OCI-LY1 (cell line): ENCODE results near the gene UGT1A9.
"Not testable (repeated sequence)": the region's sequence is repeated elsewhere in the genome, so short reads cannot be mapped to it uniquely, and the experiment has no call there.

ENCODE experiments used
- H2AFZ ChIP-seq: fragments of 200-600 bp; sonication (generic), shearing (Covaris generic); 2 replicates; pipeline ENCODE4 v1.6.0; 2014; ENCODE audit warnings: antibody characterized with exemption, mild to moderate bottlenecking, low read length
- H3F3A ChIP-seq: fragments of 200-600 bp; sonication (generic), shearing (Covaris generic); 2 replicates; pipeline ENCODE4 v1.6.0; 2014; ENCODE audit warnings: mild to moderate bottlenecking, antibody characterized with exemption, low read length, moderate library complexity; ENCODE audit not compliant: insufficient read depth
- H3K27ac ChIP-seq: fragments of 200-600 bp; sonication (generic); 2 replicates; pipeline ENCODE4 v1.5.1; 2014; ENCODE audit warnings: low read length, mixed run types, mild to moderate bottlenecking, low read depth; ENCODE audit not compliant: poor library complexity, severe bottlenecking
- H3K27me3 ChIP-seq: fragments of 200-600 bp; sonication (generic); 2 replicates; pipeline ENCODE4 v1.6.0; 2014; ENCODE audit warnings: antibody characterized with exemption, mild to moderate bottlenecking, low read length, moderate library complexity; ENCODE audit not compliant: insufficient read depth
- H3K36me3 ChIP-seq: fragments of 200-600 bp; sonication (generic); 2 replicates; pipeline ENCODE4 v1.6.1; 2014; ENCODE audit warnings: mild to moderate bottlenecking, antibody characterized with exemption, low read length, moderate library complexity, mixed read lengths; ENCODE audit not compliant: insufficient read depth
- H3K4me1 ChIP-seq: fragments of 200-600 bp; sonication (generic); 2 replicates; pipeline ENCODE4 v1.5.1; 2014; ENCODE audit warnings: mild to moderate bottlenecking, low read length, moderate library complexity; ENCODE audit not compliant: insufficient read depth, severe bottlenecking
- H3K4me2 ChIP-seq: fragments of 200-600 bp; sonication (generic), shearing (Covaris generic); 2 replicates; pipeline ENCODE4 v1.6.1; 2014; ENCODE audit warnings: low read length
- H3K4me3 ChIP-seq: fragments of 200-600 bp; sonication (generic); 2 replicates; pipeline ENCODE4 v1.5.1; 2014; ENCODE audit warnings: low read length, low read depth, mild to moderate bottlenecking, mixed read lengths; ENCODE audit not compliant: poor library complexity, severe bottlenecking
- H3K79me2 ChIP-seq: fragments of 200-600 bp; shearing (Covaris generic); 2 replicates; pipeline ENCODE4 v1.6.1; 2016; ENCODE audit warnings: mixed run types, low read length, mixed read lengths; ENCODE audit not compliant: insufficient read depth
- H3K9ac ChIP-seq: fragments of 200-600 bp; sonication (generic), shearing (Covaris generic); 2 replicates; pipeline ENCODE4 v1.6.1; 2014; ENCODE audit warnings: mild to moderate bottlenecking, low read length, mixed read lengths
- H3K9me2 ChIP-seq: fragments of 200-600 bp; sonication (generic), shearing (Covaris generic); 2 replicates; pipeline ENCODE4 v1.6.1; 2014; ENCODE audit warnings: low read depth, mild to moderate bottlenecking, low read length, mixed read lengths
- H3K9me3 ChIP-seq: fragments of 200-600 bp; shearing (Covaris generic); 2 replicates; pipeline ENCODE4 v1.6.1; 2014; ENCODE audit warnings: low read length, mixed read lengths
- H4K20me1 ChIP-seq: fragments of 200-600 bp; sonication (generic), shearing (Covaris generic); 2 replicates; pipeline ENCODE4 v1.6.0; 2016; ENCODE audit warnings: mild to moderate bottlenecking, low read length; ENCODE audit not compliant: insufficient read depth
- EZH2 ChIP-seq: fragments of 200-600 bp; sonication (generic), shearing (Covaris generic); IDR thresholded peaks from 2 replicates; pipeline ENCODE4 v1.8.0; 2017; ENCODE audit warnings: borderline replicate concordance, mixed run types, mild to moderate bottlenecking, antibody characterized with exemption, low read length, moderate library complexity, mixed read lengths
- TF ChIP-seq, protein P1 (sequence below): fragments of 200-600 bp; sonication (generic), shearing (Covaris generic); IDR thresholded peaks from 2 replicates; pipeline ENCODE4 v1.5.1; 2017; ENCODE audit warnings: mild to moderate bottlenecking, antibody characterized with exemption, low read length, moderate library complexity, mixed read lengths

The UGT1A9 gene

DNA sequence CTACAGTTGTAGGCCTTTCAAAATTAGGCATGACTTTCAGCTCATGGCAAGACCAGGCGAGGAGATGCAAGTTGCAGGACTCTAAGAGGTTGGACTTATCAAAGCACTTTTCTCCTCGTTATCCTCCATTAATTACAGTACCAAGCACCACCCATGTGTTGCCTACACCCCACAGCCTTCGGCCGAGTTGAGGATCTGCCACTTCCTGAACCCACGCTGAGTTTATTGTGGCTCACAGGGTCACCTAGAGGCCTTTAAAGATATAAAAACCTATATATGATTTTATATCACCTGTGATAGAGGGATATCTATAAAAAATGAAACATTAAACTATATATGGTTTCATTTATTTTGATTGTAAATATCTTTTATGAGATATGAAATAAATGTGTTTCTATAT is 32.9 kb upstream of the UGT1A9 start:
- Histone ChIP-seq H3K4me1 (peaks cover 6% of the 10 kb centered on the region), H3K4me3 (no peak overlapping the region), H3K27me3 (no peaks in the 10 kb centered on the region), H3K36me3 (no peaks in the 10 kb centered on the region; the same call in 1 of the 2 replicates), H3K27ac (no peak overlapping the region), H4K20me1 (no peaks in the 10 kb centered on the region), H3K4me2 (no peak overlapping the region), H2AFZ (no peak overlapping the region), H3K79me2 (no peaks in the 10 kb centered on the region), H3K9me3 (no peaks in the 10 kb centered on the region), H3F3A (no peaks in the 10 kb centered on the region), H3K9ac (no peak overlapping the region), H3K9me2 (no peaks in the 10 kb centered on the region)
- TF ChIP-seq EZH2, result no peak
- TF ChIP-seq, protein P1, sequence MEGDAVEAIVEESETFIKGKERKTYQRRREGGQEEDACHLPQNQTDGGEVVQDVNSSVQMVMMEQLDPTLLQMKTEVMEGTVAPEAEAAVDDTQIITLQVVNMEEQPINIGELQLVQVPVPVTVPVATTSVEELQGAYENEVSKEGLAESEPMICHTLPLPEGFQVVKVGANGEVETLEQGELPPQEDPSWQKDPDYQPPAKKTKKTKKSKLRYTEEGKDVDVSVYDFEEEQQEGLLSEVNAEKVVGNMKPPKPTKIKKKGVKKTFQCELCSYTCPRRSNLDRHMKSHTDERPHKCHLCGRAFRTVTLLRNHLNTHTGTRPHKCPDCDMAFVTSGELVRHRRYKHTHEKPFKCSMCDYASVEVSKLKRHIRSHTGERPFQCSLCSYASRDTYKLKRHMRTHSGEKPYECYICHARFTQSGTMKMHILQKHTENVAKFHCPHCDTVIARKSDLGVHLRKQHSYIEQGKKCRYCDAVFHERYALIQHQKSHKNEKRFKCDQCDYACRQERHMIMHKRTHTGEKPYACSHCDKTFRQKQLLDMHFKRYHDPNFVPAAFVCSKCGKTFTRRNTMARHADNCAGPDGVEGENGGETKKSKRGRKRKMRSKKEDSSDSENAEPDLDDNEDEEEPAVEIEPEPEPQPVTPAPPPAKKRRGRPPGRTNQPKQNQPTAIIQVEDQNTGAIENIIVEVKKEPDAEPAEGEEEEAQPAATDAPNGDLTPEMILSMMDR, result peak; percentile 19; the same call in 1 of the 2 replicates

DNA sequence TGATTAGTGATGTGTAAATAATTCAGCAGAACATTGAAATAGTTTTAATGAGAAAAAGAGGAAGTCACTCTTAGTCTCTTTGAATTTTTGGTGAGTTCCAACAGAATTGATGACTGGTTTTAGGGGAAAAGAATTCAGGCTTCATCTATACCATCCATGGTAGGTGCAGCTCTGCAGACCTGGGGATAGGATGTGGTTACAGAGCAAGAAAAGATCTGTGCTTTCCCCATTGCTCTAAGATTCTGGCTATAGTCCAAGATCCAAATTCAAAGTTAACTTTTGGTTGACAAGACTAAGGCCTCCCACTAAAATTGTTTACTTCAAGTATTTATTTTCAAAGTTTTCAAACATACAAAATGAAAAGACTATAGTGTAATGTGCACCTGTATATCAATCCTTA is 31.8 kb upstream of the UGT1A9 start:
- no peaks in the 10 kb centered on the region for H3K9me3 ChIP-seq
- no peaks in the 10 kb centered on the region; the same call in 1 of the 2 replicates for H3K36me3 ChIP-seq
- no peaks in the 10 kb centered on the region for H3F3A ChIP-seq
- no peaks in the 10 kb centered on the region for H3K27me3 ChIP-seq
- H3K9ac ChIP-seq, result no peak overlapping the region
- no peak overlapping the region for H3K4me3 ChIP-seq
- H3K27ac ChIP-seq, result no peak overlapping the region
- no peak for TF ChIP-seq EZH2
- TF ChIP-seq, protein P1, result no peak
- no peaks in the 10 kb centered on the region for H3K79me2 ChIP-seq
- H3K9me2 ChIP-seq, result no peaks in the 10 kb centered on the region
- no peak overlapping the region for H3K4me2 ChIP-seq
- no peak overlapping the region for H2AFZ ChIP-seq
- H3K4me1 ChIP-seq, result peaks cover 6% of the 10 kb centered on the region
- no peaks in the 10 kb centered on the region for H4K20me1 ChIP-seq

DNA sequence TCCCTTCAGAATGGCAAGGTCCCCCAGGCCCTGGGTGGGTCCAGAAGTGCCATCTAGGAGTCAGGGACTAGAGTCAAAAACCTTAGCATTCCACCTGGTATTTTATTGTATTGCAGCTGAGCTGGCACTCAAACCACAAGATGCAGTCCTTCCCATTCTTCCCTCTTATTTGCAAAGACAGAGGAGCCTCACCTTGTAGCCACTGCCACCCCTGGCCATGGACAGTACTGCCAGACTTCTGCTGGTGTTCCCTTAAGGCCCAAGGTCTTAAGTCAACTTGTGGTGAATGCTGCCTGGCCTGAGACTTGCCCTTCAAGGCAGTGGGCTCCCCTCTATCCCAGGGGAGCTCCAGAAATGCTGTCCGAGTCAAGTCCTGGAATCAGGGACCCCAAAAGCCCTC is 28.6 kb upstream of the UGT1A9 start:
- H3K27ac ChIP-seq, result no peak overlapping the region
- H3F3A ChIP-seq, result no peaks in the 10 kb centered on the region
- no peak overlapping the region for H2AFZ ChIP-seq
- no peaks in the 10 kb centered on the region for H3K36me3 ChIP-seq
- H3K27me3 ChIP-seq, result no peaks in the 10 kb centered on the region
- no peaks in the 10 kb centered on the region for H3K79me2 ChIP-seq
- H3K9ac ChIP-seq, result no peak overlapping the region
- H3K4me2 ChIP-seq, result no peak overlapping the region
- H4K20me1 ChIP-seq, result no peaks in the 10 kb centered on the region
- TF ChIP-seq EZH2, result no peak
- TF ChIP-seq, protein P1, result peak; percentile 29; the same call in 1 of the 2 replicates
- H3K4me1 ChIP-seq, result peaks cover 6% of the 10 kb centered on the region
- H3K4me3 ChIP-seq, result no peak overlapping the region
- H3K9me2 ChIP-seq, result no peaks in the 10 kb centered on the region
- no peaks in the 10 kb centered on the region for H3K9me3 ChIP-seq

DNA sequence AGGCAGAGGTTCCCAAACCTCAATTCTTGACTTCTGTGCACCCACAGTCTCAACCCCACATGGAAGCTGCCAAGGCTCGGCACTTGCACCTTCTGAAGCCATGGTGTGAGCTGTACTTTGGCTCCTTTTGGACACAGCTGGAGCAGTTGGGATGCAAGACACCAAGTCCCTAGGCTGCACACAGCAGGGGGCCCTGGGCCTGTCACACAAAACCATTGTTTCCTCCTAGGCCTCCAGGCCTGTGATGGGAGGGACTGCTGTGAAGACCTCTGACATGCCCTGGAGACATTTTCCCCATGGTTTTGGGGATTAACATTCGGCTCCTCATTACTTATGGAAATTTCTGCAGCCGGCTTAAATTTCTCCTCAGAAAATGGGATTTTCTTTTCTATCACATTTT is 25.7 kb upstream of the UGT1A9 start:
- not testable (repeated sequence) for H2AFZ ChIP-seq, H3F3A ChIP-seq, H3K9me2 ChIP-seq, H3K9ac ChIP-seq, H3K27me3 ChIP-seq, H3K4me1 ChIP-seq, H3K4me2 ChIP-seq, H3K4me3 ChIP-seq, H4K20me1 ChIP-seq, H3K79me2 ChIP-seq, H3K36me3 ChIP-seq, H3K27ac ChIP-seq, H3K9me3 ChIP-seq
